ENCODE data around the gene PRKCZ.

The PRKCZ gene

DNA sequence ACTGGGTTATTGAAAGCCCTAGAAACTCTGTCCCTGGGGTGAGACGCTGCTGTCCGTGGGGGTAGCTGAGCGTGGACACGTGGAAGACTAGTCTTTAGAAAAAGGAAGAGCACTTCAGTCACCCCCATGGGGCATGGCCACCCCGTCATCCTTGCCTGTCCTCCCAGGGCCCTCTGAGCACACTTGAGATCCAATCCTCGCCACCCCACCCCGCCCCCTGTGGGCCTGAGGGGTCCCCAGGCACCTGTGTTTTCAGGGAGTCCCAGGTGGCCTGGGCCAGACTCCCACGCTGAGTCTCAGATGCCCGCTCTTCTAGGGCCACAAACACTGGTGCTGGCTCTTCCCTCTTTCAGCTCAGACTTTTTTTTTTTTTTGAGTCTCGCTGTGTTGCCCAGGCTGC, 2.5 kb downstream of the PRKCZ start:
- H3K27ac ChIP-seq, result no peak overlapping the region
- TF ChIP-seq, protein P1, sequence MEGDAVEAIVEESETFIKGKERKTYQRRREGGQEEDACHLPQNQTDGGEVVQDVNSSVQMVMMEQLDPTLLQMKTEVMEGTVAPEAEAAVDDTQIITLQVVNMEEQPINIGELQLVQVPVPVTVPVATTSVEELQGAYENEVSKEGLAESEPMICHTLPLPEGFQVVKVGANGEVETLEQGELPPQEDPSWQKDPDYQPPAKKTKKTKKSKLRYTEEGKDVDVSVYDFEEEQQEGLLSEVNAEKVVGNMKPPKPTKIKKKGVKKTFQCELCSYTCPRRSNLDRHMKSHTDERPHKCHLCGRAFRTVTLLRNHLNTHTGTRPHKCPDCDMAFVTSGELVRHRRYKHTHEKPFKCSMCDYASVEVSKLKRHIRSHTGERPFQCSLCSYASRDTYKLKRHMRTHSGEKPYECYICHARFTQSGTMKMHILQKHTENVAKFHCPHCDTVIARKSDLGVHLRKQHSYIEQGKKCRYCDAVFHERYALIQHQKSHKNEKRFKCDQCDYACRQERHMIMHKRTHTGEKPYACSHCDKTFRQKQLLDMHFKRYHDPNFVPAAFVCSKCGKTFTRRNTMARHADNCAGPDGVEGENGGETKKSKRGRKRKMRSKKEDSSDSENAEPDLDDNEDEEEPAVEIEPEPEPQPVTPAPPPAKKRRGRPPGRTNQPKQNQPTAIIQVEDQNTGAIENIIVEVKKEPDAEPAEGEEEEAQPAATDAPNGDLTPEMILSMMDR (IDR thresholded peaks at IDR 0.05), result no peak
- TF ChIP-seq ZFX (IDR thresholded peaks at IDR 0.05; ENCODE audit: borderline replicate concordance), result no peak

DNA sequence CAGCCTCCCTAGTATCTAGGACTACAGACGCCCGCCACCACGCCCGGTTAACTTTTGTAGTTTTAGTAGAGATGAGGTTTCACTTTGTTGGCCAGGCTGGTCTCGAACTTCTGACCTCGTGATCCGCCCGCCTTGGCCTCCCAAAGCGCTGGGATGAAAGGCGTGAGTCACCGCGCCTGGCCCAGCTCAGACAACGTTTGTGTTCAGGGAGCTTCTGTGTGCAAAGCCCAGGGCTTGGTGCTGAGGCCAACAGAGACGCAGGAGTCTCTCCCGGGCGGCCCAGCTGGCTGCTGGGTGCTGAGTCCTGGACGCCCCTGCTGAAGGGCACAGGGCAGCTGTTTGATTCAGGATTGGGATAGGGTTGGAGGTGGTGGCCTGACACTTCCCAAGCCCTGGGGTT, 3.0 kb downstream of the PRKCZ start:
- no peak overlapping the region for H3K27ac ChIP-seq
- TF ChIP-seq ZFX (IDR thresholded peaks at IDR 0.05; ENCODE audit: borderline replicate concordance), result no peak
- TF ChIP-seq, protein P1 (IDR thresholded peaks at IDR 0.05), result no peak

DNA sequence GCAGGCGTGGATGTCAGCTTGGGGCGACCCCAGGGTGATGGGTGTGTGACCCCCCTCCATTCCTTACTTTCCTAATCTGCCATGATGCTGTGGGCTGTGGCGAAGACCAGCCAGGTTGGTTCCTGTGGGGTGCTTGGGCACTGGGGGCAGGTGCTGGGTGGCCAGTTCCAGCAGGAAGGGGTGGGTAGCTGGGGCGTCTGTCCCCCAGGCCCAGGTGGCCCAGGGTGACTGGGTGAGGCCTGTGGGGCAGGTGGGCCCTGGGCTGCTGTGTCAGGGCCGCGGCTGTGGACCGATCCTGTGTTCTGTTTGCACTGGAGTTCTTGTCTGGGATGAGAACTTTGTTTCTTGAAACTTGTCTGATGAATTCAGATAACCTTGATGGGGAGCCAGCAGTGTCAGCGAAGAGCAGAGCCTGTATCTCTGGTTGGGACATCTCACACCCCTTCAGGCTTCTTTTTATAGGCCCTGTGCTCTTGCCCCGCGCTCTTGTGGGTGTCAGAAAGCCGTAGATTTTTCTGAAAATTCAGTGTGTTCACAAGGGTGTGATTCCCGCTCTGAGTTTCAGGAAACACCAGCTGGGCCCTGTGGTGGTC, 3.7 kb downstream of the PRKCZ start:
- TF ChIP-seq, protein P1 (IDR thresholded peaks at IDR 0.05), result no peak
- TF ChIP-seq ZFX (IDR thresholded peaks at IDR 0.05; ENCODE audit: borderline replicate concordance), result no peak
- H3K27ac ChIP-seq, result no peak overlapping the region

DNA sequence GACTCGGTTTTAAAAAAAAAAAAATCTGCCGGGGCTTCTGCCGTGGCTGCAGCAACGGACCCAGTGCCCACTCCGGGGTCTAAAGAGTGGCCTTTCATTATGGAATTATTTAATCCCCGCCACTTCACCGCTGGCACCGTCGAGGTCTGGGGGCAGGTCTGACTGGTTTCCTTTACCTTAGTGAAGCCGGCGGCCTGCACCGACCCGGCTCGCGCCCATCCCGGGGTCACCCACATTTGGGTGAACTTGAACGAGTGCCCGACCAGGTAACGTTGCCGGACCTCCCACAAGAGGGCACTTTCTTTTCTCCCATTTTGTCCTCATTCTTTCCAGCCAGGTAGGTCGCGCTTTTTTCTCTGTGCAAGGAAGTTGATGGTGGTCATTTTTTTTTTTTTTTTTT, 4.3 kb downstream of the PRKCZ start:
- no peak overlapping the region for H3K27ac ChIP-seq
- TF ChIP-seq ZFX (IDR thresholded peaks at IDR 0.05; ENCODE audit: borderline replicate concordance), result no peak
- TF ChIP-seq, protein P1 (IDR thresholded peaks at IDR 0.05), result no peak

DNA sequence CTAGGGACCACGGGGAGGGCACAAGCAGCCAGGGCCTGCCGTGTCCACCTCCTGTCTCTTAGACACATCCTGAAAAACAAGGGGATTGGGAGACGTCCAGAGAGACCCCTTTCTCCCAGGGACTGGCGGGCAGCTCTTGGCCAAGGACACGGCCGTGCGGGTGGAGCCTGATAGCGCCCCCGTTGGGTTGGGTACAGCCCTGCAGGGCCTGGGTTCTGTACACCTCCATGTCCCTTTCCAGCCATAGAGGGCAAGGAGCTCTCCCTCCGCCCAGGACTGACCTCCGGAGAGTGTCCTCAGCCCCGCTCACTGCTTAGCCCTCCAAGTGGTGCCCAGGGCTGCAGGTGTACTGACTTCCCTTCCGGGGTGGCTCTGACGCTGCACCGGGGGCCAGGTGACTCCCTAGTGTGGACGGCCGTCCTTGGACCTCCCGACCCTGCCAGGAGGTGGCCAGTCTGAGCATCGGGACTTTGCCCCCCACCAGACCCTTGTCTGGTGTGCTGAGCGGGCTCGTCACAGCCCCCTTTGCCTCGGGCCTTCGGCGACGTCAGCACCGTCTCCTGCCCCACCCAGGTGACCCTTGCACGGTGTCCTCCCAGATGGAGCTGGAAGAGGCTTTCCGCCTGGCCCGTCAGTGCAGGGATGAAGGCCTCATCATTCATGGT, 5.8 kb downstream of the PRKCZ start:
- TF ChIP-seq ZFX (IDR thresholded peaks at IDR 0.05; ENCODE audit: borderline replicate concordance), result no peak
- TF ChIP-seq, protein P1 (IDR thresholded peaks at IDR 0.05), result peak; percentile 24; the same call in 1 of the 2 replicates

DNA sequence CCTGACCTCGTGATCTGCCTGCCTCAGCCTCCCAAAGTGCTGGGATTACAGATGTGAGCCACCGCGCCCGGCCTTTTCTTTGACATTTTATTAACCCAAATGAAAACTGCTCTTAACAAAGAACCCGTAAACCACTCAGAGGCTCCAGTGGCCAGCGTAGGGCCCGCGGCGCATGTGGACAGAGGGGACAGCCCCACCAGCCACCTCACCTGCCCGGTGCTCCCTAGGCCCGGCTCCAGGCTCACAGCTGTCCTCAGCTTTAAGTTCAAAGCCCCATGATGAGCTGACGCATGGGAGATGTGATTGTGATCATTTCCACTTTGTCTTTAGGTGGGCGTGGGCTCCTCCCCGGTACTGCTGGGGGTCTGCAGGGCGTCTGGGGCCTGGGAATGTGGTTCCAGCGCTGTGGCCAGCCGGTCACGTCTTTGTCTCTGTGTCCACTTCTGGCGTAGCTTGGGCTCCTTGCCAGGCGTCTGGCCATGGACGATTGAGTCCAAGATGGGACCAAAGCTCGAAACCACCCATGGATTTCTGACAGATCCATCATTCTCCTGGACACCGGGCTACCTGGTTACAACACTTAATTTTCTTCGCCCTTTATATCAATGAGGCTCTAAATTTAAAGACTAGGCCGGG, 6.9 kb downstream of the PRKCZ start:
- TF ChIP-seq, protein P1 (IDR thresholded peaks at IDR 0.05), result no peak
- TF ChIP-seq ZFX (IDR thresholded peaks at IDR 0.05; ENCODE audit: borderline replicate concordance), result no peak

More for the DNA sequence above, 5.8 kb downstream of the PRKCZ start:
- H3K27ac ChIP-seq, result no peak overlapping the region

More for the DNA sequence above, 6.9 kb downstream of the PRKCZ start:
- no peak overlapping the region for H3K27ac ChIP-seq
